Measurements from ENCODE around the gene LCOR.
"Not testable (repeated sequence)": the region's sequence is repeated elsewhere in the genome, so short reads cannot be mapped to it uniquely, and the experiment has no call there.

LCOR gene

GRCh38 chr10:96831867-96832720 lies at the start of gene LCOR:
Gene LCOR (plus strand): TSS chr10:96832298. CDS start chr10:96949058, 116,760 bp downstream.
- H3K4me1 Mint-ChIP-seq (ENCODE audit: low read depth), result peaks cover 50% of the 10 kb centered on the region
- H3K36me3 Mint-ChIP-seq (ENCODE audit: low read depth), result peaks cover 20% of the 10 kb centered on the region
- H3K9me3 Mint-ChIP-seq, result no peaks in the 10 kb centered on the region
- DNase-seq, result peak; percentile 93
- H3K27ac Mint-ChIP-seq, result peak within 1 kb of the TSS; percentile 94
- H3K27me3 Mint-ChIP-seq, result no peaks in the 10 kb centered on the region
- peak within 1 kb of the TSS; percentile 85 for H3K4me3 Mint-ChIP-seq

GRCh38 chr10:96784253-96784652 lies 47.8 kb upstream of the LCOR start:
- DNase-seq, result no peak
- H3K4me1 Mint-ChIP-seq (ENCODE audit: low read depth), result no peaks in the 10 kb centered on the region
- peaks cover 6% of the 10 kb centered on the region for H3K27me3 Mint-ChIP-seq
- no peaks in the 10 kb centered on the region for H3K9me3 Mint-ChIP-seq
- no peak overlapping the region for H3K27ac Mint-ChIP-seq
- H3K36me3 Mint-ChIP-seq (ENCODE audit: low read depth), result no peaks in the 10 kb centered on the region
- H3K4me3 Mint-ChIP-seq, result no peak overlapping the region

- H3K9me3 Mint-ChIP-seq, result no peaks in the 10 kb centered on the region
- H3K4me3 Mint-ChIP-seq, result no peak overlapping the region
- no peak for DNase-seq
- H3K36me3 Mint-ChIP-seq (ENCODE audit: low read depth), result no peaks in the 10 kb centered on the region
- H3K4me1 Mint-ChIP-seq (ENCODE audit: low read depth), result no peaks in the 10 kb centered on the region
- H3K27ac Mint-ChIP-seq, result no peak overlapping the region
- H3K27me3 Mint-ChIP-seq, result peaks cover 31% of the 10 kb centered on the region
Observed at GRCh38 chr10:96789571-96790108, 42.5 kb upstream of the LCOR start.

GRCh38 chr10:96791902-96792301 lies 40.2 kb upstream of the LCOR start:
- Mint-ChIP-seq H3K27me3 (peaks cover 34% of the 10 kb centered on the region), H3K36me3 (ENCODE audit: low read depth) (no peaks in the 10 kb centered on the region), H3K27ac (no peak overlapping the region), H3K4me3 (no peak overlapping the region), H3K4me1 (ENCODE audit: low read depth) (no peaks in the 10 kb centered on the region), H3K9me3 (no peaks in the 10 kb centered on the region)
- no peak for DNase-seq

GRCh38 chr10:96794836-96795733 lies 37.0 kb upstream of the LCOR start:
- Mint-ChIP-seq H3K4me3 (no peak overlapping the region), H3K36me3 (ENCODE audit: low read depth) (no peaks in the 10 kb centered on the region), H3K27ac (no peak overlapping the region), H3K9me3 (no peaks in the 10 kb centered on the region), H3K27me3 (peaks cover 28% of the 10 kb centered on the region), H3K4me1 (ENCODE audit: low read depth) (no peaks in the 10 kb centered on the region)
- no peak for DNase-seq

- Mint-ChIP-seq H3K4me1 (ENCODE audit: low read depth) (no peaks in the 10 kb centered on the region), H3K27ac (no peak overlapping the region), H3K9me3 (no peaks in the 10 kb centered on the region), H3K36me3 (ENCODE audit: low read depth) (no peaks in the 10 kb centered on the region), H3K27me3 (peaks cover 19% of the 10 kb centered on the region), H3K4me3 (no peak overlapping the region)
- no peak for DNase-seq
Observed at GRCh38 chr10:96797485-96797884, 34.6 kb upstream of the LCOR start.

GRCh38 chr10:96803288-96803664 lies 28.8 kb upstream of the LCOR start:
- peaks cover 10% of the 10 kb centered on the region for H3K27me3 Mint-ChIP-seq
- no peak overlapping the region for H3K27ac Mint-ChIP-seq
- peaks cover 2% of the 10 kb centered on the region for H3K9me3 Mint-ChIP-seq
- H3K4me1 Mint-ChIP-seq (ENCODE audit: low read depth), result no peaks in the 10 kb centered on the region
- H3K4me3 Mint-ChIP-seq, result no peak overlapping the region
- DNase-seq, result no peak
- H3K36me3 Mint-ChIP-seq (ENCODE audit: low read depth), result no peaks in the 10 kb centered on the region

GRCh38 chr10:96814264-96814663 lies 17.8 kb upstream of the LCOR start:
- Mint-ChIP-seq H3K9me3 (no peaks in the 10 kb centered on the region), H3K27ac (no peak overlapping the region), H3K4me1 (ENCODE audit: low read depth) (no peaks in the 10 kb centered on the region), H3K4me3 (no peak overlapping the region), H3K27me3 (peaks cover 7% of the 10 kb centered on the region), H3K36me3 (ENCODE audit: low read depth) (no peaks in the 10 kb centered on the region)
- DNase-seq, result no peak

GRCh38 chr10:96818971-96819370 lies 13.1 kb upstream of the LCOR start:
- not testable (repeated sequence) for DNase-seq; H3K27ac Mint-ChIP-seq; H3K36me3 Mint-ChIP-seq (ENCODE audit: low read depth); H3K27me3 Mint-ChIP-seq; H3K9me3 Mint-ChIP-seq; H3K4me3 Mint-ChIP-seq; H3K4me1 Mint-ChIP-seq (ENCODE audit: low read depth)

- Mint-ChIP-seq H3K4me1 (ENCODE audit: low read depth) (no peaks in the 10 kb centered on the region), H3K36me3 (ENCODE audit: low read depth) (no peaks in the 10 kb centered on the region), H3K9me3 (no peaks in the 10 kb centered on the region), H3K4me3 (no peak overlapping the region), H3K27me3 (no peaks in the 10 kb centered on the region), H3K27ac (no peak overlapping the region)
- DNase-seq, result no peak
Observed at GRCh38 chr10:96820765-96821164, 11.3 kb upstream of the LCOR start.

GRCh38 chr10:96826438-96826837 lies 5.7 kb upstream of the LCOR start:
- Mint-ChIP-seq H3K27me3 (no peaks in the 10 kb centered on the region), H3K36me3 (ENCODE audit: low read depth) (no peaks in the 10 kb centered on the region), H3K4me1 (ENCODE audit: low read depth) (peaks cover 15% of the 10 kb centered on the region), H3K4me3 (no peak overlapping the region), H3K27ac (no peak overlapping the region), H3K9me3 (no peaks in the 10 kb centered on the region)
- DNase-seq, result no peak

GRCh38 chr10:96828609-96829008 lies 3.5 kb upstream of the LCOR start:
- Mint-ChIP-seq H3K4me1 (ENCODE audit: low read depth) (peaks cover 21% of the 10 kb centered on the region), H3K27ac (no peak overlapping the region), H3K9me3 (no peaks in the 10 kb centered on the region), H3K27me3 (no peaks in the 10 kb centered on the region), H3K4me3 (no peak overlapping the region), H3K36me3 (ENCODE audit: low read depth) (peaks cover 6% of the 10 kb centered on the region)
- DNase-seq, result no peak

GRCh38 chr10:96829029-96829773 lies 2.9 kb upstream of the LCOR start:
- Mint-ChIP-seq H3K27me3 (no peaks in the 10 kb centered on the region), H3K27ac (no peak overlapping the region), H3K36me3 (ENCODE audit: low read depth) (peaks cover 11% of the 10 kb centered on the region), H3K4me3 (no peak overlapping the region), H3K4me1 (ENCODE audit: low read depth) (peaks cover 26% of the 10 kb centered on the region), H3K9me3 (no peaks in the 10 kb centered on the region)
- no peak for DNase-seq

GRCh38 chr10:96830511-96831199 lies 1.4 kb upstream of the LCOR start:
- H3K9me3 Mint-ChIP-seq, result no peaks in the 10 kb centered on the region
- H3K36me3 Mint-ChIP-seq (ENCODE audit: low read depth), result peaks cover 16% of the 10 kb centered on the region
- peak overlapping the region; percentile 82 for H3K4me3 Mint-ChIP-seq
- H3K4me1 Mint-ChIP-seq (ENCODE audit: low read depth), result peaks cover 39% of the 10 kb centered on the region
- H3K27ac Mint-ChIP-seq, result peak overlapping the region; percentile 84
- no peaks in the 10 kb centered on the region for H3K27me3 Mint-ChIP-seq
- DNase-seq, result peak; percentile 77

Data from activated T-cell treated with anti-CD3 and anti-CD28 coated beads, Interleukin-2, amount 50 U/mL, for 24 hours (primary cell).